ENCODE measurements around the gene CAMK2A. TPM values are rescaled to one million over a fixed set of nuclear protein-coding genes. Genes with fewer than 3 reads are reported as not detected.

CAMK2A gene
- polyA plus RNA-seq, 1 of the 3 experiments (the other 2 are of a cell fraction): 0.10 TPM

DNA sequence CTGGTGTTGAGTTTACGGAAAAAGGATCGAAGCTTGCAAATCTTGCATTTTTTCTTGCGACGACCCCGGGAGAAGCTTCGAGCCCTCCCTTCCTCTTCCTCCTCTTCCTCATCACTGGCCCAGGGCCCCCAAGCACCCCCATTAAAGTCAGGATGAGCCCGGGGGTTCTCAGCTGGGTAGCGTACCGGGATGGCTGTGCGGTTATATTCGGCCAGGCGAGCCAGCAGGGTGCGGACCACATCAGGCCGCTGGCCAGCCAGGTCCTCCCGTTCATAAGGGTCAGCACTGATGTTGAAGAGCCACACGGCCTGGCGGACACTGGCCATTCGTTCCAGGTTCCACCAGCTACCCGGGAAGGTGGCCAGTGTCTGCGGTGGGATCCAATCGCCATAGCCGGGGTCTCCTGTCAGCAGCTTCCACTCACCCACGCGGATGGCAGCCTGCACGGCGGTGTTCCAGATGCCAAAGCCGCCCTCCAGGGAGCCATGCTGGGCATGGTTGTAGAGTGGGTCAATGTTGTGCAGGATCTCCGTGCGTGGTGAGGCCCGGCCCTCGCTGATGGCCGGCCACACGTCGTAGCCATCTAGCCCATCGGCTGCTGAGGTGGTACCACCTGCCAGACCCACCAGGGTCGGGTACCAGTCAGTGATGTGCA is 7.8 kb upstream of the CAMK2A start:
- CTCF ChIA-PET: no interaction called here
- Histone ChIP-seq H2AFZ (ENCODE audit: low read depth) (no peak overlapping the region), H3K79me2 (ENCODE audit: insufficient read depth) (no peaks in the 10 kb centered on the region), H3K9ac (no peak overlapping the region), H3K4me2 (no peak overlapping the region), H3K27ac (ENCODE audit: low read depth in 2 of 2, low read length in 1 of 2) (no peak overlapping the region), H3K9me3 (no peaks in the 10 kb centered on the region), H4K20me1 (ENCODE audit: insufficient read depth) (no peaks in the 10 kb centered on the region), H3K36me3 (replicated peaks in 1 of 2; ENCODE audit: control insufficient read depth in 1 of 2, insufficient read depth in 2 of 2, low read length in 1 of 2) (no peaks in the 10 kb centered on the region), H3F3A (replicated peaks; ENCODE audit: insufficient read depth) (peaks cover 14% of the 10 kb centered on the region), H3K4me3 (ENCODE audit: low read depth in 2 of 2, low read length in 1 of 2) (no peak overlapping the region), H3K9me2 (no peaks in the 10 kb centered on the region), H3K27me3 (ENCODE audit: insufficient read depth) (no peaks in the 10 kb centered on the region), H3K4me1 (ENCODE audit: control insufficient read depth in 1 of 2, insufficient read depth in 2 of 2, low read depth in 1 of 2, low read length in 1 of 2) (peaks cover 14 to 16% of the 10 kb centered on the region in 2 experiments; a peak in 3 of 4 replicates)
- no peak for TF ChIP-seq SMC3 (IDR thresholded peaks at IDR 0.05; ENCODE audit: low read depth, low read length)
- TF ChIP-seq, protein P1, sequence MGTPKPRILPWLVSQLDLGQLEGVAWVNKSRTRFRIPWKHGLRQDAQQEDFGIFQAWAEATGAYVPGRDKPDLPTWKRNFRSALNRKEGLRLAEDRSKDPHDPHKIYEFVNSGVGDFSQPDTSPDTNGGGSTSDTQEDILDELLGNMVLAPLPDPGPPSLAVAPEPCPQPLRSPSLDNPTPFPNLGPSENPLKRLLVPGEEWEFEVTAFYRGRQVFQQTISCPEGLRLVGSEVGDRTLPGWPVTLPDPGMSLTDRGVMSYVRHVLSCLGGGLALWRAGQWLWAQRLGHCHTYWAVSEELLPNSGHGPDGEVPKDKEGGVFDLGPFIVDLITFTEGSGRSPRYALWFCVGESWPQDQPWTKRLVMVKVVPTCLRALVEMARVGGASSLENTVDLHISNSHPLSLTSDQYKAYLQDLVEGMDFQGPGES (IDR thresholded peaks at IDR 0.05; ENCODE audit: low read depth, low read length): no peak
- no peak for DNase-seq
- WGBS (ENCODE audit: low lambda C conversion rate): 95% methylated on average over 18 of the region's 36 CpGs
- POLR2A ChIA-PET: interaction anchor here (0.6 kb wide), 1 partner anchor 806 kb away, joined by 3 read pairs; no protein-coding TSS in a partner anchor

- Histone ChIP-seq H3K4me1 (ENCODE audit: control insufficient read depth in 1 of 2, insufficient read depth in 2 of 2, low read depth in 1 of 2, low read length in 1 of 2) (peaks cover 14 to 17% of the 10 kb centered on the region in 2 experiments; a peak in 3 of 4 replicates), H3K27ac (ENCODE audit: low read depth in 2 of 2, low read length in 1 of 2) (no peak overlapping the region), H3K9ac (no peak overlapping the region), H3F3A (replicated peaks; ENCODE audit: insufficient read depth) (peaks cover 14% of the 10 kb centered on the region), H3K79me2 (ENCODE audit: insufficient read depth) (no peaks in the 10 kb centered on the region), H4K20me1 (ENCODE audit: insufficient read depth) (no peaks in the 10 kb centered on the region), H3K4me3 (ENCODE audit: low read depth in 2 of 2, low read length in 1 of 2) (no peak overlapping the region), H3K9me3 (no peaks in the 10 kb centered on the region), H3K9me2 (no peaks in the 10 kb centered on the region), H3K4me2 (no peak overlapping the region), H3K27me3 (ENCODE audit: insufficient read depth) (no peaks in the 10 kb centered on the region), H2AFZ (ENCODE audit: low read depth) (no peak overlapping the region), H3K36me3 (replicated peaks in 1 of 2; ENCODE audit: control insufficient read depth in 1 of 2, insufficient read depth in 2 of 2, low read length in 1 of 2) (no peaks in the 10 kb centered on the region)
- WGBS (ENCODE audit: low lambda C conversion rate): 88% methylated on average over 5 of the region's 7 CpGs
- no peak for DNase-seq
- ChIA-PET CTCF (no interaction called here), POLR2A (no interaction called here)
- no peak for TF ChIP-seq RCOR1 (IDR thresholded peaks at IDR 0.05; ENCODE audit: low read length)
- no peak for TF ChIP-seq TCF12 (IDR thresholded peaks at IDR 0.05)
- TF ChIP-seq GABPA (IDR thresholded peaks at IDR 0.05; ENCODE audit: low read depth): no peak
- TF ChIP-seq, protein P2, sequence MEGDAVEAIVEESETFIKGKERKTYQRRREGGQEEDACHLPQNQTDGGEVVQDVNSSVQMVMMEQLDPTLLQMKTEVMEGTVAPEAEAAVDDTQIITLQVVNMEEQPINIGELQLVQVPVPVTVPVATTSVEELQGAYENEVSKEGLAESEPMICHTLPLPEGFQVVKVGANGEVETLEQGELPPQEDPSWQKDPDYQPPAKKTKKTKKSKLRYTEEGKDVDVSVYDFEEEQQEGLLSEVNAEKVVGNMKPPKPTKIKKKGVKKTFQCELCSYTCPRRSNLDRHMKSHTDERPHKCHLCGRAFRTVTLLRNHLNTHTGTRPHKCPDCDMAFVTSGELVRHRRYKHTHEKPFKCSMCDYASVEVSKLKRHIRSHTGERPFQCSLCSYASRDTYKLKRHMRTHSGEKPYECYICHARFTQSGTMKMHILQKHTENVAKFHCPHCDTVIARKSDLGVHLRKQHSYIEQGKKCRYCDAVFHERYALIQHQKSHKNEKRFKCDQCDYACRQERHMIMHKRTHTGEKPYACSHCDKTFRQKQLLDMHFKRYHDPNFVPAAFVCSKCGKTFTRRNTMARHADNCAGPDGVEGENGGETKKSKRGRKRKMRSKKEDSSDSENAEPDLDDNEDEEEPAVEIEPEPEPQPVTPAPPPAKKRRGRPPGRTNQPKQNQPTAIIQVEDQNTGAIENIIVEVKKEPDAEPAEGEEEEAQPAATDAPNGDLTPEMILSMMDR (IDR thresholded peaks at IDR 0.05): no peak
- TF ChIP-seq, protein P1 (IDR thresholded peaks at IDR 0.05; ENCODE audit: low read depth, low read length): no peak
- TF ChIP-seq SIN3A (IDR thresholded peaks at IDR 0.05; ENCODE audit: borderline replicate concordance, low read depth, low read length): no peak
- no peak for TF ChIP-seq FOXM1 (IDR thresholded peaks at IDR 0.05; ENCODE audit: low read depth)
- TF ChIP-seq, protein P3, sequence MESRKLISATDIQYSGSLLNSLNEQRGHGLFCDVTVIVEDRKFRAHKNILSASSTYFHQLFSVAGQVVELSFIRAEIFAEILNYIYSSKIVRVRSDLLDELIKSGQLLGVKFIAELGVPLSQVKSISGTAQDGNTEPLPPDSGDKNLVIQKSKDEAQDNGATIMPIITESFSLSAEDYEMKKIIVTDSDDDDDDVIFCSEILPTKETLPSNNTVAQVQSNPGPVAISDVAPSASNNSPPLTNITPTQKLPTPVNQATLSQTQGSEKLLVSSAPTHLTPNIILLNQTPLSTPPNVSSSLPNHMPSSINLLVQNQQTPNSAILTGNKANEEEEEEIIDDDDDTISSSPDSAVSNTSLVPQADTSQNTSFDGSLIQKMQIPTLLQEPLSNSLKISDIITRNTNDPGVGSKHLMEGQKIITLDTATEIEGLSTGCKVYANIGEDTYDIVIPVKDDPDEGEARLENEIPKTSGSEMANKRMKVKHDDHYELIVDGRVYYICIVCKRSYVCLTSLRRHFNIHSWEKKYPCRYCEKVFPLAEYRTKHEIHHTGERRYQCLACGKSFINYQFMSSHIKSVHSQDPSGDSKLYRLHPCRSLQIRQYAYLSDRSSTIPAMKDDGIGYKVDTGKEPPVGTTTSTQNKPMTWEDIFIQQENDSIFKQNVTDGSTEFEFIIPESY (IDR thresholded peaks at IDR 0.05; ENCODE audit: borderline replicate concordance, low read depth): no peak
Observed at GRCh38 chr5:150296496-150296895, 6.9 kb upstream of the CAMK2A start.
